Tibial artery (tissue), 4 donors: ENCODE measurements around the gene PXYLP1.
A peak's percentile ranks its signal among the peaks of the same experiment; 100 is the strongest.

Experiments
- DNase-seq, 2 donors: peaks; one replicate each; pipeline ENCODE4 v3.0.0-alpha.2; 2019
- H3K27ac ChIP-seq, 2 donors: fragments of 200-600 bp; sonication (generic) in 1 of 2; 1 replicate in 1 of 2; 2 replicates in 1 of 2; pipeline ENCODE4 v1.5.1; 2018 to 2019; ENCODE audit warnings: mild to moderate bottlenecking in 1 of 2
- H3K27me3 ChIP-seq, 2 donors: fragments of 200-600 bp; sonication (generic) in 1 of 2; one replicate each; pipeline versions ENCODE4 v1.5.1 to v1.6.0; 2016 to 2019
- H3K36me3 ChIP-seq, 3 donors: fragments of 200-600 bp; sonication (generic) in 2 of 3; one replicate each; pipeline ENCODE4 v1.5.1; 2016 to 2019; ENCODE audit warnings: mild to moderate bottlenecking in 2 of 3
- H3K4me1 ChIP-seq, 4 donors: fragments of 200-600 bp; sonication (generic) in 2 of 4; 1 replicate in 3 of 4; 2 replicates in 1 of 4; pipeline ENCODE4 v1.5.1; 2016 to 2019
- H3K4me3 ChIP-seq, 2 donors: fragments of 200-600 bp; sonication (generic) in 1 of 2; 1 replicate in 1 of 2; 2 replicates in 1 of 2; pipeline ENCODE4 v1.5.1; 2018 to 2019; ENCODE audit warnings: mild to moderate bottlenecking in 2 of 2
- H3K9me3 ChIP-seq, 3 donors: fragments of 200-600 bp; sonication (generic) in 1 of 3; one replicate each; pipeline ENCODE4 v1.5.1; 2016 to 2019
- CTCF ChIP-seq, 2 experiments: fragments of 200-600 bp in 1 of 2; fragments of 450-650 bp in 1 of 2; IDR thresholded peaks; one replicate each; pipeline ENCODE4 v1.5.1; 2017 to 2019; ENCODE audit warnings: antibody characterized with exemption in 2 of 2, mild to moderate bottlenecking in 1 of 2, moderate library complexity in 1 of 2
- intact Hi-C: fragments of 100-400 bp; cut with DNase I; formaldehyde crosslinking; loops from one replicate; pipeline ENCODE4 v1.15.0; 2023; ENCODE audit warnings: low total_unique reads

Gene PXYLP1

GRCh38 chr3:141230293-141230692 is 1.3 kb upstream of the PXYLP1 start:
- no peak overlapping the region for H3K27ac ChIP-seq
- no peak for TF ChIP-seq CTCF (IDR thresholded peaks at IDR 0.05)
- H3K9me3 ChIP-seq, result no peaks in the 10 kb centered on the region
- H3K4me1 ChIP-seq, result peaks cover 0 to 26% (median 12%) of the 10 kb centered on the region in 4 donors
- intact Hi-C loops, result loop anchor here (5.0 to 10.0 kb wide), 3 partner anchors 47 to 225 kb away; no protein-coding TSS in a partner anchor
- no peak overlapping the region for H3K4me3 ChIP-seq
- no peaks in the 10 kb centered on the region for H3K27me3 ChIP-seq
- no peak for DNase-seq
- peaks cover 0 to 10% (median 0%) of the 10 kb centered on the region in 3 donors for H3K36me3 ChIP-seq

- TF ChIP-seq CTCF (IDR thresholded peaks at IDR 0.05), result no peak
- peak overlapping the region; percentile 95 to 99 for H3K4me3 ChIP-seq
- intact Hi-C loops, result loop anchor here (5.0 to 10.0 kb wide), 3 partner anchors 45 to 223 kb away; no protein-coding TSS in a partner anchor
- no peaks in the 10 kb centered on the region for H3K27me3 ChIP-seq
- H3K9me3 ChIP-seq, result no peaks in the 10 kb centered on the region
- peak in 1 of 2 donors; percentile 75 for DNase-seq
- H3K27ac ChIP-seq, result peak overlapping the region; percentile 89 to 90
- H3K4me1 ChIP-seq, result peaks cover 0 to 26% (median 12%) of the 10 kb centered on the region in 4 donors
- peaks cover 0 to 17% (median 0%) of the 10 kb centered on the region in 3 donors for H3K36me3 ChIP-seq
These were observed 563 bp downstream of the PXYLP1 start for GRCh38 chr3:141231952-141232823.

GRCh38 chr3:141233457-141234161 is 2.0 kb downstream of the PXYLP1 start:
- Histone ChIP-seq H3K9me3 (no peaks in the 10 kb centered on the region), H3K4me1 (peaks cover 0 to 34% (median 16%) of the 10 kb centered on the region in 4 donors), H3K4me3 (no peak overlapping the region), H3K27ac (peak overlapping the region in 1 of 2 donors; percentile 90), H3K36me3 (peaks cover 0 to 17% (median 0%) of the 10 kb centered on the region in 3 donors), H3K27me3 (no peaks in the 10 kb centered on the region)
- no peak for DNase-seq
- intact Hi-C loops, result loop anchor here (5.0 to 10.0 kb wide), 3 partner anchors 44 to 221 kb away; no protein-coding TSS in a partner anchor
- TF ChIP-seq CTCF (IDR thresholded peaks at IDR 0.05), result no peak

- H3K9me3 ChIP-seq, result no peaks in the 10 kb centered on the region
- no peak for TF ChIP-seq CTCF (IDR thresholded peaks at IDR 0.05)
- peaks cover 0 to 36% (median 16%) of the 10 kb centered on the region in 4 donors for H3K4me1 ChIP-seq
- H3K27me3 ChIP-seq, result no peaks in the 10 kb centered on the region
- intact Hi-C loops, result loop anchor here (5.0 to 10.0 kb wide), 3 partner anchors 43 to 221 kb away; no protein-coding TSS in a partner anchor
- no peak overlapping the region for H3K27ac ChIP-seq
- H3K36me3 ChIP-seq, result peaks cover 0 to 17% (median 0%) of the 10 kb centered on the region in 3 donors
- DNase-seq, result no peak
- H3K4me3 ChIP-seq, result no peak overlapping the region
These were observed 2.7 kb downstream of the PXYLP1 start for GRCh38 chr3:141234283-141234682.

- no peak for TF ChIP-seq CTCF (IDR thresholded peaks at IDR 0.05)
- DNase-seq, result no peak
- peaks cover 0 to 17% (median 0%) of the 10 kb centered on the region in 3 donors for H3K36me3 ChIP-seq
- no peaks in the 10 kb centered on the region for H3K27me3 ChIP-seq
- H3K4me1 ChIP-seq, result peaks cover 0 to 47% (median 24%) of the 10 kb centered on the region in 4 donors
- no peak overlapping the region for H3K27ac ChIP-seq
- H3K9me3 ChIP-seq, result no peaks in the 10 kb centered on the region
- intact Hi-C loops, result loop anchor here (10.0 kb wide), 1 partner anchor 219 kb away; no protein-coding TSS in a partner anchor
- no peak overlapping the region for H3K4me3 ChIP-seq
These were observed 4.1 kb downstream of the PXYLP1 start for GRCh38 chr3:141235661-141236171.
